GM23248 (cell line): ENCODE data around the gene ALK. TPM values are rescaled to one million over a fixed set of nuclear protein-coding genes. Genes with fewer than 3 reads are reported as not detected.
A peak's percentile ranks its signal among the peaks of the same experiment; 100 is the strongest.

Experiments
- DNase-seq: peaks from one replicate; pipeline ENCODE4 v3.0.0-alpha.2; 2015
- H2AFZ ChIP-seq: fragments of 200-600 bp; sonication (generic); 2 replicates; pipeline ENCODE4 v1.6.1; 2016; ENCODE audit warnings: antibody characterized with exemption
- H3F3A ChIP-seq: fragments of 200-600 bp; sonication (generic); 2 replicates; pipeline ENCODE4 v1.6.1; 2016; ENCODE audit warnings: mild to moderate bottlenecking, antibody characterized with exemption, mixed run types; ENCODE audit not compliant: insufficient read depth
- H3K27ac ChIP-seq: fragments of 200-600 bp; sonication (generic); 2 replicates; pipeline ENCODE4 v1.5.1; 2016; ENCODE audit warnings: mild to moderate bottlenecking
- H3K27me3 ChIP-seq: fragments of 200-600 bp; sonication (generic); replicated peaks from 2 replicates; pipeline ENCODE4 v1.6.1; 2016; ENCODE audit warnings: mild to moderate bottlenecking; ENCODE audit not compliant: insufficient read depth
- H3K36me3 ChIP-seq: fragments of 200-600 bp; sonication (generic); 2 replicates; pipeline ENCODE4 v1.6.1; 2016; ENCODE audit warnings: low read depth, mild to moderate bottlenecking
- H3K4me1 ChIP-seq: fragments of 200-600 bp; sonication (generic); 2 replicates; pipeline ENCODE4 v1.6.1; 2016; ENCODE audit warnings: mild to moderate bottlenecking; ENCODE audit not compliant: insufficient read depth
- H3K4me2 ChIP-seq: fragments of 200-600 bp; sonication (generic); one replicate; pipeline ENCODE4 v1.6.1; 2016; ENCODE audit warnings: mild to moderate bottlenecking; ENCODE audit not compliant: unreplicated experiment
- H3K4me3 ChIP-seq: fragments of 200-600 bp; sonication (generic); 2 replicates; pipeline ENCODE4 v1.5.1; 2016; ENCODE audit warnings: mild to moderate bottlenecking
- H3K79me2 ChIP-seq: fragments of 200-600 bp; sonication (generic); 2 replicates; pipeline ENCODE4 v1.6.1; 2016; ENCODE audit warnings: mild to moderate bottlenecking; ENCODE audit not compliant: insufficient read depth
- H3K9ac ChIP-seq: fragments of 200-600 bp; sonication (generic); 2 replicates; pipeline ENCODE4 v1.6.1; 2016; ENCODE audit warnings: mild to moderate bottlenecking
- H3K9me2 ChIP-seq: fragments of 200-600 bp; sonication (generic); 2 replicates; pipeline ENCODE4 v1.6.1; 2016; ENCODE audit warnings: mixed run types, mild to moderate bottlenecking, moderate library complexity; ENCODE audit not compliant: insufficient read depth
- H3K9me3 ChIP-seq: fragments of 200-600 bp; sonication (generic); one replicate; pipeline ENCODE4 v1.6.1; 2017; ENCODE audit warnings: low read depth
- H4K20me1 ChIP-seq: fragments of 200-600 bp; sonication (generic); 2 replicates; pipeline ENCODE4 v1.6.0; 2016; ENCODE audit not compliant: insufficient read depth
- EZH2 ChIP-seq: fragments of 200-600 bp; sonication (generic); IDR thresholded peaks from 2 replicates; pipeline ENCODE4 v1.6.1; 2018; ENCODE audit warnings: antibody characterized with exemption, mild to moderate bottlenecking; ENCODE audit not compliant: insufficient read depth, poor library complexity, severe bottlenecking
- EZH2phosphoT487 ChIP-seq: fragments of 200-600 bp; sonication (generic); IDR thresholded peaks from 2 replicates; pipeline ENCODE4 v1.6.1; 2018; ENCODE audit warnings: antibody characterized with exemption, moderate library complexity, mild to moderate bottlenecking, low read depth; ENCODE audit not compliant: insufficient read depth
- WGBS, 2 experiments: methylation state at CpG; one replicate each; pipeline ENCODE4 v1.1.6; 2015 to 2017; ENCODE audit warnings: low lambda C conversion rate in 2 of 2, low coverage in 1 of 2; ENCODE audit errors: missing lambda C conversion rate in 2 of 2; 5-methylcytosine and 5-hydroxymethylcytosine counted together
- in situ Hi-C: fragments of 300-500 bp; cut with MboI; formaldehyde crosslinking; loops from 2 replicates; pipeline ENCODE4 v1.15.0; 2020
- polyA plus RNA-seq: library from polyadenylated mRNA; unstranded; fragments of >200 nt; fragmentation: Nextera tagmentation; extraction: Ambion mirVana; gene quantifications from 2 replicates; pipeline ENCODE4 v1.2.1, GENCODE V29; 2016
- total RNA-seq: library from RNA; depleted of rRNA; stranded (reverse); fragments of >200 nt; shearing (Covaris generic); gene quantifications from 2 replicates; pipeline ENCODE4 v1.2.3, GENCODE V29; 2014

The ALK gene
- total and polyA plus RNA-seq, 2 experiments from 2014 or later = under 0.01 to 0.05 TPM

- no peak for DNase-seq
- Histone ChIP-seq H2AFZ (no peak overlapping the region), H3K4me2 (no peak overlapping the region), H3K79me2 (no peaks in the 10 kb centered on the region), H3K9me2 (no peaks in the 10 kb centered on the region), H3K36me3 (no peaks in the 10 kb centered on the region), H3K9me3 (no peaks in the 10 kb centered on the region), H3K4me3 (no peak overlapping the region), H3K9ac (no peak overlapping the region), H3K27me3 (no peaks in the 10 kb centered on the region), H3K27ac (no peak overlapping the region), H3F3A (no peaks in the 10 kb centered on the region), H4K20me1 (no peaks in the 10 kb centered on the region), H3K4me1 (no peaks in the 10 kb centered on the region)
- TF ChIP-seq EZH2 (no peak), EZH2phosphoT487 (no peak)
- 92% methylated on average over 5 of the region's 5 CpGs for WGBS, 2 experiments
- in situ Hi-C loops = loop anchor here (5.0 kb wide), 1 partner anchor 246 kb away; no protein-coding TSS in a partner anchor
These were observed 718.4 kb downstream of the ALK start for GRCh38 chr2:29202819-29203495.

- no peaks in the 10 kb centered on the region for H4K20me1 ChIP-seq
- H3K4me1 ChIP-seq = no peaks in the 10 kb centered on the region
- no peak overlapping the region for H2AFZ ChIP-seq
- no peaks in the 10 kb centered on the region for H3K27me3 ChIP-seq
- 50 to 59% methylated on average over 5 of the region's 5 CpGs for WGBS, 2 experiments
- H3K9me3 ChIP-seq = no peaks in the 10 kb centered on the region
- no peak for TF ChIP-seq EZH2
- H3K9ac ChIP-seq = no peak overlapping the region
- in situ Hi-C loops = loop anchor here (5.0 kb wide), 1 partner anchor 245 kb away; no protein-coding TSS in a partner anchor
- no peak overlapping the region for H3K4me2 ChIP-seq
- no peak overlapping the region for H3K27ac ChIP-seq
- no peaks in the 10 kb centered on the region for H3K79me2 ChIP-seq
- H3F3A ChIP-seq = no peaks in the 10 kb centered on the region
- H3K9me2 ChIP-seq = no peaks in the 10 kb centered on the region
- no peak for DNase-seq
- no peaks in the 10 kb centered on the region for H3K36me3 ChIP-seq
- no peak overlapping the region for H3K4me3 ChIP-seq
These were observed 719.4 kb downstream of the ALK start for GRCh38 chr2:29201979-29202378.

GRCh38 chr2:29196792-29197788 is 724.3 kb downstream of the ALK start:
- Histone ChIP-seq H3K9ac (peak overlapping the region; percentile 24; the same call in 1 of the 2 replicates), H3F3A (peaks cover 16% of the 10 kb centered on the region; the same call in 1 of the 2 replicates), H3K9me2 (no peaks in the 10 kb centered on the region), H3K27me3 (no peaks in the 10 kb centered on the region), H3K27ac (no peak overlapping the region), H3K79me2 (no peaks in the 10 kb centered on the region), H3K36me3 (no peaks in the 10 kb centered on the region), H3K4me2 (no peak overlapping the region), H3K4me3 (no peak overlapping the region), H4K20me1 (no peaks in the 10 kb centered on the region), H2AFZ (no peak overlapping the region), H3K4me1 (peaks cover 14% of the 10 kb centered on the region), H3K9me3 (no peaks in the 10 kb centered on the region)
- peak; percentile 66 for DNase-seq
- in situ Hi-C loops = no loop called here
- TF ChIP-seq EZH2 = no peak
- TF ChIP-seq EZH2phosphoT487 = no peak
- WGBS, 2 experiments = 33 to 36% methylated on average over 14 of the region's 14 CpGs

DNA sequence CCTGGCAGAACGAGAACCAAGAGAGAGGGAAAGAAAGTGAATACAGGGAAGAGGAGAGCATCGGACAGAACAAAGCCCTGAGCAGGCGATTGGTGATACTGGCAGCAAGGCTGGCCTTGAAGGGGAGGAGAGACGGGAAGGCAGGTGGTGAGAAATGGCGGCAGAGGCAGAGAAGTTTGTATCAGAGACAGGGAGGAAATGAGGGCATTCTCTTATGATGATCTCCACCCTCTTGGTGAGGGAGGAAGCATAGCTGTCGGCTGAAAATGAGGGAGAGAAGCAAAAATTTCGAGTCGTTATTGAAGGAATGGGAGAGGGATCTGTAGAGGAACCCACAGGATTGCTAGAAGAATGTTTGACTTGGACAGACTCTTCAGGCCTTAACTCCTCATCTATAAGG is 725.6 kb downstream of the ALK start:
- H3K27me3 ChIP-seq = no peaks in the 10 kb centered on the region
- H3K4me2 ChIP-seq = no peak overlapping the region
- no peak overlapping the region for H3K4me3 ChIP-seq
- H4K20me1 ChIP-seq = no peaks in the 10 kb centered on the region
- DNase-seq = no peak
- H3K4me1 ChIP-seq = peaks cover 23% of the 10 kb centered on the region
- H3K9me3 ChIP-seq = no peaks in the 10 kb centered on the region
- in situ Hi-C loops = no loop called here
- TF ChIP-seq EZH2 (no peak), EZH2phosphoT487 (no peak)
- no peaks in the 10 kb centered on the region for H3K9me2 ChIP-seq
- WGBS, 2 experiments = 68 to 73% methylated on average over 8 of the region's 8 CpGs
- no peaks in the 10 kb centered on the region for H3K36me3 ChIP-seq
- no peaks in the 10 kb centered on the region for H3K79me2 ChIP-seq
- H3K27ac ChIP-seq = no peak overlapping the region
- no peak overlapping the region for H2AFZ ChIP-seq
- H3K9ac ChIP-seq = no peak overlapping the region
- peaks cover 20% of the 10 kb centered on the region; the same call in 1 of the 2 replicates for H3F3A ChIP-seq
